Sigmoid colon (tissue), 4 donors: Measurements from ENCODE around the gene CDC42BPA.

Experiments
- CTCF ChIP-seq, 4 experiments: fragments of 450-650 bp in 3 of 4; fragments of 200-600 bp in 1 of 4; IDR thresholded peaks; one replicate each; pipeline ENCODE4 v1.5.1; 2016 to 2019; ENCODE audit warnings: antibody characterized with exemption in 4 of 4, mild to moderate bottlenecking in 3 of 4, moderate library complexity in 2 of 4
- EP300 ChIP-seq, 4 donors: sonication (generic); formaldehyde crosslinking; IDR thresholded peaks; one replicate each; pipeline ENCODE4 v1.6.1; 2017; ENCODE audit warnings: antibody characterized with exemption in 4 of 4
- POLR2A ChIP-seq, 2 donors: fragments of 450-650 bp; IDR thresholded peaks; one replicate each; pipeline ENCODE4 v1.6.1; 2016; ENCODE audit warnings: antibody characterized with exemption in 2 of 2, mild to moderate bottlenecking in 2 of 2, moderate library complexity in 2 of 2
- POLR2AphosphoS5 ChIP-seq, 4 donors: sonication (generic); formaldehyde crosslinking; IDR thresholded peaks; one replicate each; pipeline ENCODE4 v1.6.1; 2017; ENCODE audit warnings: antibody characterized with exemption in 4 of 4

- TF ChIP-seq CTCF (IDR thresholded peaks at IDR 0.05), result no peak
- TF ChIP-seq POLR2AphosphoS5 (IDR thresholded peaks at IDR 0.05), result no peak
- TF ChIP-seq POLR2A (IDR thresholded peaks at IDR 0.05), result no peak
- no peak for TF ChIP-seq EP300 (IDR thresholded peaks at IDR 0.05)
Measured at GRCh38 chr1:227305894-227306626, 12.2 kb downstream of the CDC42BPA start.
